ENCODE data around the gene SCGN.
A peak's percentile ranks its signal among the peaks of the same experiment; 100 is the strongest.

SCGN gene

GRCh38 chr6:25669413-25669812, 17.4 kb downstream of the SCGN start:
- Histone ChIP-seq H3K4me1 (ENCODE audit: control insufficient read depth, insufficient read depth, low read length) (peaks cover 7% of the 10 kb centered on the region; the same call in 1 of the 2 replicates), H3K36me3 (ENCODE audit: control insufficient read depth in 2 of 2, insufficient read depth in 1 of 2, low read length in 2 of 2) (no peaks in the 10 kb centered on the region), H3K9me3 (ENCODE audit: control insufficient read depth, insufficient read depth, low read depth, low read length) (no peaks in the 10 kb centered on the region), H3K4me3 (ENCODE audit: low read depth, low read length) (no peak overlapping the region), H3K27ac (ENCODE audit: extremely low read depth, low read depth, low read length) (no peak overlapping the region)
- TF ChIP-seq KLF7 (tag by site-specific recombination; IDR thresholded peaks at IDR 0.05; ENCODE audit: borderline replicate concordance): no peak
- no peak for TF ChIP-seq ZBTB11 (tag by site-specific recombination; conservative IDR thresholded peaks at IDR 0.05; ENCODE audit: low read depth)
- no peak for TF ChIP-seq ZNF571 (tag by site-specific recombination; IDR thresholded peaks at IDR 0.05)
- no peak for TF ChIP-seq ZNF600 (tag by site-specific recombination; IDR thresholded peaks at IDR 0.05)
- no peak for TF ChIP-seq TCF7L2 (IDR thresholded peaks at IDR 0.05; ENCODE audit: borderline replicate concordance, low read depth, low read length)
- TF ChIP-seq ZNF114 (tag by site-specific recombination; IDR thresholded peaks at IDR 0.05): no peak
- TF ChIP-seq ZFHX2 (tag by site-specific recombination; conservative IDR thresholded peaks at IDR 0.05): no peak
- TF ChIP-seq ZNF426 (tag by site-specific recombination; IDR thresholded peaks at IDR 0.05): no peak
- no peak for TF ChIP-seq ZXDB (tag by site-specific recombination; IDR thresholded peaks at IDR 0.05)
- no peak for TF ChIP-seq YY2 (tag by site-specific recombination; IDR thresholded peaks at IDR 0.05)
- no peak for TF ChIP-seq BCL11B (tag by site-specific recombination; IDR thresholded peaks at IDR 0.05; ENCODE audit: low read depth)
- no peak for TF ChIP-seq ZNF184 (tag by site-specific recombination; IDR thresholded peaks at IDR 0.05)
- no peak for TF ChIP-seq ZNF350 (tag by site-specific recombination; IDR thresholded peaks at IDR 0.05)
- no peak for TF ChIP-seq ZNF2 (tag by site-specific recombination; IDR thresholded peaks at IDR 0.05)
- no peak for TF ChIP-seq RBAK (tag by site-specific recombination; IDR thresholded peaks at IDR 0.05)
- no peak for TF ChIP-seq ZBTB1 (tag by site-specific recombination; IDR thresholded peaks at IDR 0.05)
- TF ChIP-seq ZNF792 (tag by site-specific recombination; IDR thresholded peaks at IDR 0.05): no peak
- no peak for TF ChIP-seq ELK4 (IDR thresholded peaks at IDR 0.05; ENCODE audit: borderline replicate concordance, low read depth, low read length)
- ChIA-PET CTCF (interaction anchor here (0.5 to 0.7 kb wide), 3 partner anchors 12 to 496 kb away, joined by 3 to 5 read pairs (median 3); no protein-coding TSS in a partner anchor), POLR2A (no interaction called here)

GRCh38 chr6:25670208-25670607, 18.2 kb downstream of the SCGN start:
- POLR2A ChIA-PET: no interaction called here
- no peaks in the 10 kb centered on the region for H3K9me3 ChIP-seq (ENCODE audit: control insufficient read depth, insufficient read depth, low read depth, low read length)
- CTCF ChIA-PET: interaction anchor here (0.5 to 1.9 kb wide), 2 partner anchors 48 to 495 kb away, joined by 3 to 6 read pairs; no protein-coding TSS in a partner anchor
- no peak overlapping the region for H3K27ac ChIP-seq (ENCODE audit: extremely low read depth, low read depth, low read length)
- H3K4me3 ChIP-seq (ENCODE audit: low read depth, low read length): no peak overlapping the region
- TF ChIP-seq ZNF324 (tag by site-specific recombination; IDR thresholded peaks at IDR 0.05) (no peak), ZNF214 (tag by site-specific recombination; IDR thresholded peaks at IDR 0.05; ENCODE audit: borderline replicate concordance) (no peak), BCL6B (tag by site-specific recombination; IDR thresholded peaks at IDR 0.05) (peak; percentile 17; the same call in 1 of the 2 replicates)
- peaks cover 7% of the 10 kb centered on the region; the same call in 1 of the 2 replicates for H3K4me1 ChIP-seq (ENCODE audit: control insufficient read depth, insufficient read depth, low read length)
- H3K36me3 ChIP-seq (ENCODE audit: control insufficient read depth in 2 of 2, insufficient read depth in 1 of 2, low read length in 2 of 2): no peaks in the 10 kb centered on the region
